Measurements from ENCODE around the gene HSF4.

DNA sequence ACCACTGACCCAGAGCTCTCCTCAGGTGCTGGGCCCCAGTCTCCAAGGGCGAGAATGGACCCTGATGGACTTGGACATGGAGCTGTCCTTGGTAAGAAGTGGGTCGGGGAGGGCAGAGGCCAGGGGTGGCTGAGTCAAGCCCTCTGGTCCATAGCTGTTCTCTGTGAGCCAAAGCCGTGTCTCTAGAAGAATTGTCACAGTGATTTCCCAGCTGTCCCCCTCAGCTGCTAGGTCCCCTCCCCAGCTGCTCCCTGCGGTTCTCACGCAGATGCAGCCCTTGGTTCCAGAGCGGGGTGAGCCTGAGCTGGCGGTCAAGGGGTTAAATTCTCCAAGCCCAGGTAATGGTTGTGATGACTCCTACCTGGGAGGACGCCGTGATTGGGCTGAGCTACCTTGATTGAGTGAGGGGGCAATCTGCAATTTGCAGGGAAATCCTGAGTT lies 4.5 kb downstream of the HSF4 start:
- TF ChIP-seq POLR2AphosphoS5 (IDR thresholded peaks at IDR 0.05; ENCODE audit: low read depth, low read length): no peak
- TF ChIP-seq, protein P1, sequence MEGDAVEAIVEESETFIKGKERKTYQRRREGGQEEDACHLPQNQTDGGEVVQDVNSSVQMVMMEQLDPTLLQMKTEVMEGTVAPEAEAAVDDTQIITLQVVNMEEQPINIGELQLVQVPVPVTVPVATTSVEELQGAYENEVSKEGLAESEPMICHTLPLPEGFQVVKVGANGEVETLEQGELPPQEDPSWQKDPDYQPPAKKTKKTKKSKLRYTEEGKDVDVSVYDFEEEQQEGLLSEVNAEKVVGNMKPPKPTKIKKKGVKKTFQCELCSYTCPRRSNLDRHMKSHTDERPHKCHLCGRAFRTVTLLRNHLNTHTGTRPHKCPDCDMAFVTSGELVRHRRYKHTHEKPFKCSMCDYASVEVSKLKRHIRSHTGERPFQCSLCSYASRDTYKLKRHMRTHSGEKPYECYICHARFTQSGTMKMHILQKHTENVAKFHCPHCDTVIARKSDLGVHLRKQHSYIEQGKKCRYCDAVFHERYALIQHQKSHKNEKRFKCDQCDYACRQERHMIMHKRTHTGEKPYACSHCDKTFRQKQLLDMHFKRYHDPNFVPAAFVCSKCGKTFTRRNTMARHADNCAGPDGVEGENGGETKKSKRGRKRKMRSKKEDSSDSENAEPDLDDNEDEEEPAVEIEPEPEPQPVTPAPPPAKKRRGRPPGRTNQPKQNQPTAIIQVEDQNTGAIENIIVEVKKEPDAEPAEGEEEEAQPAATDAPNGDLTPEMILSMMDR (IDR thresholded peaks at IDR 0.05): no peak

All from Panc1 (cell line).